NCI-H2107 treated with DMSO at 0.1 percent for 48 hours (cell line): Measurements from ENCODE around the gene CEP78.

Experiments used
- DNase-seq: peaks from one replicate; lab custom pipeline; 2025; ENCODE audit not compliant: unreplicated experiment; lab: John Stamatoyannopoulos, UW

Gene CEP78

GRCh38 chr9:78304357-78304756 lies 68.5 kb downstream of the CEP78 start:
- no peak for DNase-seq

DNA sequence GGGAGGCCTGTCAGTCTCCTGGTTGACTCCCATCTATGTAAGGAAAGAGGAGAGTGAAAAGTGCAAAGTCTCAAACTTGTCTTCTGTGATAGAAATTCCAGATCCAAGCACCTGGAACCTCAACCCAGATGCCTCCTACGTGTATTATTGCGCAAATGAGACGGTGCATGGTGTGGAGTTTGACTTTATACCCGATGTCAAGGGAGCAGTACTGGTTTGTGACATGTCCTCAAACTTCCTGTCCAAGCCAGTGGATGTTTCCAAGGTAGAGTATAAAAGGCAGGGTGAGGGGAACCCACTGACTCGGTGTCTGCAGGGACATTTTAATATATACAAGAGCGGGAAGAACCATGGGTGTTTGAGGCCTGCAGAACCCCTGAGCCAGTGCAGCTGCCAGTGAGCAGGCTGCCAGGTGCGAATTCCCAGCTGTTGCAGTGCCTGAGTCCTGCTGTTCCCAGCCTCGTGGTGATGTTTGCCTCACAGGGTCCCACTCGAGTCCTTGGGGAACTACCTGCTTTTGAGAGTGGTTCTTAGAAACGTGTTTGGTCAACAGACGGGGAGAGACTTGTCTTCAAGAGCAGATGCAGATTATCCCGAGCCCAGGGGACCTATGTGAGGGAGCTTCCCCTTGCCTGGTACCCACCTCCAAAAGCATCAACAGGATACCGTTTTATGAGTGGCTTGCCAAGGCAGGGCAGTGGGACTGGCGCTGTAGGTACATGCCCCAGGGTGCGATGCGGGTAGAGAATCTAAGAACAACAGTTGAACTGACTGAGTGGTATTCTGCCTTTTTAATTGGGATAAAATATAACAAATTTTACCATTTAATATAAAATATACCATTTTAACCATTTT lies 70.6 kb downstream of the CEP78 start:
- DNase-seq = no peak

DNA sequence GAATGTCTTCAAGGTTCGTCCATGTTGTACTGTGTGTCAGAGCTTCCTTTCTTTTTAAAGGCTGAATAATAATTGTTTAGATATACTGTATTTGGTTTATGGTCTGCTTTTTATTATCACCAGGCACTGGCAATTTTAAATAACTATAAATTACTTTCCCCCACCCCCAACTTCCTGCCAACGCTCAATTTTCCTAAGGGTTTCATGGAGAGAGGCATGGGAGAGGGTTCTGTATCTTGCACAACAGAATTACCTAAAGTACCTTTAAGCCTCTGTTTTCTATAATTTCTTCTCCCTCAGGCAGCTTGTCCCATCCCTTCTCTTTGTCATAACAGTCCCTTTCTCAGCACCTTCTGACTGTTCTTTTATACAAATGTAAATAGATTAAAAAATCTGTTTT lies 71.5 kb downstream of the CEP78 start:
- no peak for DNase-seq

- no peak for DNase-seq
These were observed 73.2 kb downstream of the CEP78 start for GRCh38 chr9:78309066-78309465.

DNA sequence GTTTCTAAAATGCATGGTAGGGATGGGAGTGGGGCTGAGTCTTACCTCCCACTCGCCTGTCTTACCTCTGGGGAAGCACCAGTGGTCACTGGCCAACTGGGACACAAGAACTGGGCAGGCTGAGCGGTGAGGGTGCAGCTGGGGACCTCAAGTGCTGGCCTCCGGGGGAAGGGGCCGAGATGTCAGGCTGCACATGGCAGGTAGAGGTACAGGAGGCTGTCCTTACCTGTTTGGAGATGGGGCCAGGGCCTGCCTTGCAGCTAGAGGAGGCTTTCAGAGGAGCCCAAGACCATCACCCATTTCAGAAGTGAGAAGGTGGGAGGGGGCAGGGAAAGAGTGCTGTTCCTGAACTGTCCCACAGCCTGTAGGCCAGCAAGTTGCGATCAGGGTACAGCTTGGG lies 75.2 kb downstream of the CEP78 start:
- DNase-seq = no peak

DNA sequence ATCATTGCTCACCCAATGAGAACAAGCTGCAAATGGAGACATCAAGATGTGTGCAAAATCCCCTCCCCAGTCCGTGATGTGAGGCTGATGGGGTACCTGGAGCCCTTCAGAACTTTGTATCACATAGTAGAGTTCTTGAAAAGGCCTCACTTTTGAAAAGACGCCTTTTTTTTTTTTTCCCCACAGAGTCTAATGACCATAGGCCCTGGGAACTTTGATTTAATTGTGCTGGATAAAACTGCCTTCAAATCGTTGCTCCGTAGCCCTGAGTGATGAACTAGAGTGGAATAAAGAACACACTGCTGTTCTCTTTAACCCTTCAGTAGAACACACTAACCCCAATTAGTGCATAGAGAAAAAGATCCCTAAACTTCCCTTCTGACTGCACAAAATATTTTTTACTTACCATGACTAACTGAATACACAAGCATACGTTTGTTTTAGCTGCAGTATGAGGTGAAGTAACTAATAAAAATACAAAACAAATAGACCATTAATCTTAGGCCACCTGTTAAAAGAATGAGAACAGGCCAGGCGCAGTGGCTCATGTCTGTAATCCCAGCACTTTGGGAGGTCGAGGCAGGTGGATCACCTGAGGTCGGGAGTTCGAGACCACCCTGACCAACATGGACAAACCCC lies 76.1 kb downstream of the CEP78 start:
- no peak for DNase-seq

GRCh38 chr9:78314550-78314949 lies 78.7 kb downstream of the CEP78 start:
- DNase-seq = no peak

DNA sequence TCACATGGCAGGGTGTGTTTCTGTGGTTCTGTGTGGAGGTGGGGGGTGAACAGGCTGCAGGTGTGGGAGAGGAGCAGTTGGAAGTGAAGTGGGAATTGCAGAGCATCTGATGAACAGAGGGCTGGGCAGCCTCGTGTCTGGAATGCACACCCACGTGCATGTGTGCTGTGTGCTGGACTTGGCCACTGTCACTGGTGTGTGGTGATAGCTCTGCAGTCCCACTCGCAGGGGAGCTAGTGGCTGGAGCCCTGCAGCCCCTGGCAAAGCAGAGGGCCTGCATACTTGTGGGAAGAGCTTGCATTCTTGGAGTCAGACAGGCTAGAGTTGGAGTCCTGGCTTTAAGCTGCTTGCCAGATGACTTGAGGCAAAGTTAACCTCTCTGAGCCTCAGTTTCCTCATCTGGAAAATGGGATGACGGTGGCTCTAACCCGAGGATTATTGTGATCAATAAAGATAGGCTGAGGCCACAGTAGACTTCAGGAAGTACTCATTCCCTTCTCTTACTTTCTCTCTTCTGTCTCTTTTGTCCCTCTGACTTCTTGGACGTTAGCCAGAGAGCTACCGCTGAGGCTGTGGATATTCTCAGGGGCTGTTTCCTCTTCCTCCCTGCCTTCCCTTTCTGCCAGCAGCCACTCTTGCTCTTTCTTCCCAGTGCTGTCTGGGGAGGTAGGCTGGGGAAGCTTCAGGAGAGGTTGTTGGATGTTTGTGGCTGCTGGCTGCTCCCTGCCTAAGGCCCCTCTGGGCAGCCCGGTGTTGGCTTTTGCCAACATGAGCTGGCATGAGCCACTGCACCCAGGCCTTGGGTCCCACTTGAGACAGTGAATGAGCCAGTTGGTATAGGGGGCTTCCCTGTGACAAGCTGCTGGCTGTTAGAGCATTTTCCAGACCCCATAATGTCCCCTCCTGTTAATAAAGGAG lies 79.3 kb downstream of the CEP78 start:
- no peak for DNase-seq

DNA sequence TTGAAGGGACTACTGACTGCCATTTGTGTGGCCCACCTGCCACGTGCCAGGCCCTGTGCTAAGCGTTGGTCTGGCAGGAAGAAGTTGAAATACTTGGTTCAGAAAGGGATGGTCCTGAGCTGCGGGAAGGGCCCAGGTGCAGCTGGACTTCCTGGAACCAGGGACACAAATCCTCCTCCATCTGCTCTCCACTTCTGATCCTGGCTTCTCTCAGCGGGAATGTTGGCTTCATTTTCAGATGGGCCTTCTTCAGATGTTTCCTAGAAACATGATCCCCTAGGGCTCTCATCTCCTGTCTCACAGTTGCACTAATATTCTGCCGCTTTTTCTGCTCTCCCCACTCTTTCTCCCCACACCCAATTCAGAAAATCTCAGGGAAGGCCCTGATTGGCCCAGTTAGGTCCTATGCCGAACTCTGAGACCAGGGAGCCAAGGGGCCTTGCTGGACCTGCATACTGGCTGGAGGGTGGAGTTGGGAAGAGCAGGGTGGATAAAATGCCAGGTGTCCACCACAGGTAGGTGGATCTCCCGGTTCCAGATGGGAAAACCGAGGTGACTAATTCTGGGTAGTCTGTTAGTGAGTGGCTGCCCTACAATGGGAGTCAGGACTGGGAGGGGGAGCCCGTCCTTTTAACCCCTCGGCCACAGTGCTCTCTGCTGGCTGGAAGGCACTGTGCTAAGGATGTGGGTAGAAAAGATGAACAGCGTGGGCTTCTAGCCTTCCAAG lies 80.5 kb downstream of the CEP78 start:
- no peak for DNase-seq

DNA sequence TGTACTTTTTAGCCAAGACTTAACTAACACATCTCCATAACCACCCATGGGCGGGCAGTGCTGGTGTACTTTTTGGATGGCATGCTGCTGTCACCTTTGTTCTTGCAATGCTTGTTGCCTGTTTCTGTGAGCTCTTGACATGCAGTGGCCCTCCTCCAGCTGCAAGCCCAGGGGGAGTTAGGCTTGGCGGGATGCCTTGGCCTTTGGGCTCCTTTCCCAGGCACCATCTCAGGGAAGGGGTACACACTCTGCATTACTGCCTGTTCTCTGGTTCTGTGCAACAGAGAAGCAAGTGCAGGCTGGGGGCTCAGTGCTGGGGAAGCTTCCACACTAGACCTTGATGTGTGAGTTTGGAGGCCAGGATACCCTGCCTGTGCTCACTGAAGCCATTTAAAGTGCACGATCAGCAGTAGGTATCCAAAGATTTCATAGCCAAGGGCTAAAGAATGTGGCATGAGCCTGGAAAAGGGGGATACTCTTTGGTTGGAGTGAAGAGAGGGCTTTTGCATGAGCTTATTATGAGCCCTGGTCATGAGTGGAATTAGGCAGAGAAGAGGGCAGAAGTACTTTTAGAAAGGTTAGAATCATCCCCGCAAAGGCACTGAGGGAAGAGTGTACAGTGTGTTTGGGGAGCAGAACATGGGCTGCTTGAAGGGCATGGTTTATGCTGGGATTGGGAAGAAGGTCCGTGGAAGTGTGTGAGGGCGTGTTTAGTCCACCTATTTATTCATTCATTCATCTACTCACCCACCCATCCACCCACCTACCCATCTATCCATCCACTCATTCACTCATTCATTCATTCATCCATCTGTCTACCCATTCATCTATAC lies 83.5 kb downstream of the CEP78 start:
- DNase-seq = no peak

DNA sequence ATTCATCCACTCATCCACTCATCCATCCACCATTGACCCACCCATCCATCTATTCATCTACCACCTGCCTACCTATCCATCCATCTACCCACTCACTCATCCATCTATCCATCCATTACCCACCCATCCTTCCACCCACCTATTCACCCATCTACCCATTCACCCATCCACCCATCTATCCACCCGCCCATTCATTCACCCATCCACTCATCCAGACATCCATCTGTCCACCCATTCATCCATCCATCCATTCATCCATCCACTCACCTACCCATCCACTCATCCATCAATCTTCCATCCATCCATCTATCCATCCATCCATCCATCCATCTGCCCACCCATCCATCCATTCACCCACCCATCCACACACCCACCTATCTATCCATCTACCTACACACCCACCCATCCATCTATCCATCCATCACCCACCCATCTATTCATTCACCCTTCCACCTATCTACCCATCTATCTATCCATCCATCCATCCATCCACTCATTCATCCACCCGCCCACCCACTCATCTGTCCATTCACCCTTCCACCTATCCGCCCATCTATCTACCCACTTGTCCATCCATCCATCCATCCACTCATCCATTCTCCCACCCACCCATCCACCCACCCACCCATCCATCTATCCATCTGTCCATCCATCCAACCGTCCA lies 84.3 kb downstream of the CEP78 start:
- no peak for DNase-seq

- DNase-seq = no peak
These were observed 85.1 kb downstream of the CEP78 start for GRCh38 chr9:78320875-78321496.

GRCh38 chr9:78321505-78321904 lies 85.6 kb downstream of the CEP78 start:
- DNase-seq = no peak

GRCh38 chr9:78324068-78324650 lies 88.3 kb downstream of the CEP78 start:
- DNase-seq = no peak

GRCh38 chr9:78324682-78325081 lies 88.8 kb downstream of the CEP78 start:
- DNase-seq = no peak

DNA sequence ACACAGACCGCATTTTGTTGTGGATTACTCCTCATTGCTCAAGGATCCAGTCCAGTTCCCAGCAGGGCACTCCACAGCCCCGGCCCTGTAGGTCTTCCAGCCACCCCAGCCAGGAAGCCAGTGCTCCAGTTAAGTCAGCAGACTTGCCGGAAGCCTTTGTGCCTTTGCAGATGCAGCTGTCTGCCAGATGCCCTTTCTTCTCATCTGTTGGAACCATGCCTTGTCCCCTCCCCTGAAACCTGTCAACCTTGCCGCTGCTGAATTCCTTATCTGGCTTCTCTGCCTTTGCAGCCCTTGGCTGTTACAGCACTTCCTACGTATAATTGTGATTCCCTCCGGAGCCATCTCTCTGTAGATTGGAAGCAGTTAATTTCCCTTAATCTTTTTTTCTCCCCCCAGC lies 89.5 kb downstream of the CEP78 start:
- DNase-seq = no peak

- no peak for DNase-seq
These were observed 90.0 kb downstream of the CEP78 start for GRCh38 chr9:78325846-78326360.

DNA sequence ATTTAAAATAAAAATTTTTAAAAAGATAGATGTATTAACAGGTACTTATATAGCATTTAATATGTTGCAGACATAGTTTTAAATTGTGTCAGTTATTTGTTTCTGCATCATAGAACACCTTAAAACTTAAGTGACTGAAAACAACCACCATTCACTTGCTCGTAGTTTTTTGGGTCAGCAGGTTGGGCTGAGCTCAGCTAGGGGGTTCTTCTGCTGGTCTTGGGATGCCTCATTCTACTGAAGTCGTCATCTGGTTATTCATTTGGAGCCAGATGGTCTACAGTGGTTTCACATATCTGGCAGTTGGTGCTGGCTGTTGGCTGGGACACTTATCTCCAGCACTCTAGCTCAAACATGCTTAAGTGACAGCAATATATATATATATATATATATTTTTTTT lies 90.7 kb downstream of the CEP78 start:
- DNase-seq = no peak
